ENCODE results near the gene PRMT1. TPM values are rescaled to one million over a fixed set of nuclear protein-coding genes. Genes with fewer than 3 reads are reported as not detected.
A peak's percentile ranks its signal among the peaks of the same experiment; 100 is the strongest.

Gene PRMT1
- polyA plus RNA-seq, 1 of the 3 experiments (the other 2 are of a cell fraction) = 789 TPM

GRCh38 chr19:49680421-49681351 is 3.6 kb downstream of the PRMT1 start (continued):
- TF ChIP-seq USF1 (IDR thresholded peaks at IDR 0.05; ENCODE audit: borderline replicate concordance, low read depth) (no peak), MXI1 (IDR thresholded peaks at IDR 0.05; ENCODE audit: low read depth, low read length) (peak; percentile 35; the same call in 1 of the 2 replicates), FOXM1 (IDR thresholded peaks at IDR 0.05; ENCODE audit: low read depth) (no peak), RCOR1 (IDR thresholded peaks at IDR 0.05; ENCODE audit: low read length) (no peak), FOXJ3 (CRISPR knock-in tag; IDR thresholded peaks at IDR 0.05) (no peak), SMC3 (IDR thresholded peaks at IDR 0.05; ENCODE audit: low read depth, low read length) (peak; percentile 43), EZH2phosphoT487 (IDR thresholded peaks at IDR 0.05; ENCODE audit: borderline replicate concordance, low read depth) (no peak), GABPA (IDR thresholded peaks at IDR 0.05; ENCODE audit: low read depth) (no peak), TAF1 (IDR thresholded peaks at IDR 0.05; ENCODE audit: borderline replicate concordance, low read depth, low read length) (no peak), NRF1 (IDR thresholded peaks at IDR 0.05; ENCODE audit: low read depth, low read length) (peak; percentile 77), CTCF (IDR thresholded peaks at IDR 0.05) (peak; percentile 97)

GRCh38 chr19:49681830-49682229 is 4.8 kb downstream of the PRMT1 start:
- H3K4me3 ChIP-seq (ENCODE audit: low read depth in 2 of 2, low read length in 1 of 2) = no peak overlapping the region
- CTCF ChIA-PET = interaction anchor here (1.3 to 2.6 kb wide), 3 partner anchors 8 to 112 kb away, joined by 5 to 35 read pairs (median 24); partner anchors contain the start of genes ADM5 and CPT1C
- no peaks in the 10 kb centered on the region for H3K9me2 ChIP-seq
- H3F3A ChIP-seq (replicated peaks; ENCODE audit: insufficient read depth) = peaks cover 10% of the 10 kb centered on the region
- no peak overlapping the region for H3K27ac ChIP-seq (ENCODE audit: low read depth in 2 of 2, low read length in 1 of 2)
- H4K20me1 ChIP-seq (ENCODE audit: insufficient read depth) = peaks cover 59% of the 10 kb centered on the region
- peaks cover 35 to 41% of the 10 kb centered on the region in 2 experiments for H3K36me3 ChIP-seq (replicated peaks in 1 of 2; ENCODE audit: control insufficient read depth in 1 of 2, insufficient read depth in 2 of 2, low read length in 1 of 2)
- POLR2A ChIA-PET = no interaction called here
- H3K9me3 ChIP-seq = no peaks in the 10 kb centered on the region
- 96% methylated on average over 19 of the region's 19 CpGs for WGBS (ENCODE audit: low lambda C conversion rate)
- H3K27me3 ChIP-seq (ENCODE audit: insufficient read depth) = no peaks in the 10 kb centered on the region
- H3K9ac ChIP-seq = no peak overlapping the region
- H2AFZ ChIP-seq (ENCODE audit: low read depth) = no peak overlapping the region
- H3K4me1 ChIP-seq (ENCODE audit: control insufficient read depth in 1 of 2, insufficient read depth in 2 of 2, low read depth in 1 of 2, low read length in 1 of 2) = peaks cover 16 to 23% of the 10 kb centered on the region in 2 experiments; a peak in 3 of 4 replicates
- H3K79me2 ChIP-seq (ENCODE audit: insufficient read depth) = peaks cover 61% of the 10 kb centered on the region
- TF ChIP-seq POLR2AphosphoS5 (IDR thresholded peaks at IDR 0.05; ENCODE audit: low read depth, low read length) = no peak
- no peak for TF ChIP-seq TEAD4 (IDR thresholded peaks at IDR 0.05; ENCODE audit: borderline replicate concordance, insufficient read depth)
- no peak for TF ChIP-seq JUND (IDR thresholded peaks at IDR 0.05)
- no peak for TF ChIP-seq RFX5 (IDR thresholded peaks at IDR 0.05; ENCODE audit: low read length)
- no peak for TF ChIP-seq NRF1 (IDR thresholded peaks at IDR 0.05; ENCODE audit: low read depth, low read length)
- no peak for TF ChIP-seq TCF12 (IDR thresholded peaks at IDR 0.05)
- no peak for TF ChIP-seq GABPA (IDR thresholded peaks at IDR 0.05; ENCODE audit: low read depth)
- no peak for TF ChIP-seq RAD21 (IDR thresholded peaks at IDR 0.05; ENCODE audit: low read length)
- TF ChIP-seq MXI1 (IDR thresholded peaks at IDR 0.05; ENCODE audit: low read depth, low read length) = no peak
- no peak for TF ChIP-seq SIN3A (IDR thresholded peaks at IDR 0.05; ENCODE audit: borderline replicate concordance, low read depth, low read length)
- no peak overlapping the region for H3K4me2 ChIP-seq
- DNase-seq = no peak

Data from SK-N-SH (cell line).